Activated CD8-positive, alpha-beta T cell treated with anti-CD3 and anti-CD28 coated beads, Interleukin-2, amount 10 ng/mL, durations not matched to agents 7 days and 5 days (primary cell): ENCODE results near the gene OPN3. TPM values are rescaled to one million over a fixed set of nuclear protein-coding genes. Genes with fewer than 3 reads are reported as not detected.

Source experiments
- ATAC-seq: fragments of 150-1000 bp; cut with Tn5 transposase; one replicate; pipeline ENCODE4 v1.10.0; 2021; ENCODE audit warnings: moderate library complexity
- CTCF ChIA-PET: fragments of 350-600 bp; sonication (Branson Sonifier 250); formaldehyde crosslinking; loops from one replicate; lab custom pipeline; 2021; ENCODE audit warnings: antibody characterized with exemption; lab: Charles Lee
- POLR2A ChIA-PET: fragments of 350-600 bp; sonication (Branson Sonifier 250); formaldehyde crosslinking; loops from one replicate; lab custom pipeline; 2021; ENCODE audit warnings: antibody characterized with exemption; lab: Charles Lee
- DNase-seq: peaks from one replicate; pipeline ENCODE4 v3.0.0-alpha.2; 2020
- H3K27ac Mint-ChIP-seq: one replicate; pipeline ENCODE4 v1.8.0; 2021; ENCODE audit warnings: mild to moderate bottlenecking, mixed read lengths
- H3K27me3 Mint-ChIP-seq: one replicate; pipeline ENCODE4 v1.8.0; 2021; ENCODE audit warnings: low read depth, mixed read lengths
- H3K36me3 Mint-ChIP-seq: one replicate; pipeline ENCODE4 v1.8.0; 2021; ENCODE audit warnings: low read depth, mixed read lengths
- H3K4me1 Mint-ChIP-seq: one replicate; pipeline ENCODE4 v1.8.0; 2021; ENCODE audit warnings: low read depth, mixed read lengths
- H3K4me3 Mint-ChIP-seq: one replicate; pipeline ENCODE4 v1.8.0; 2021; ENCODE audit warnings: mild to moderate bottlenecking, mixed read lengths
- H3K9me3 Mint-ChIP-seq: one replicate; pipeline ENCODE4 v1.8.0; 2022; ENCODE audit warnings: mixed read lengths; ENCODE audit not compliant: insufficient read depth
- total RNA-seq, 2 experiments: library from RNA; stranded (reverse); gene quantifications; one replicate each; pipeline ENCODE4 v1.2.3, GENCODE V29; 2021

The OPN3 gene
- total RNA-seq, 2 experiments from 2014 or later: 15.2 to 15.9 TPM

- ATAC-seq: no peak
Observed at GRCh38 chr1:241603731-241604245, 36.4 kb downstream of the OPN3 start.

GRCh38 chr1:241600496-241600901, 39.7 kb downstream of the OPN3 start:
- ATAC-seq: no peak
- no peak for DNase-seq
- ChIA-PET POLR2A (no interaction called here), CTCF (interaction anchor here (1.0 kb wide), 1 partner anchor 10 kb away, joined by 3 read pairs; no protein-coding TSS in a partner anchor)
- Mint-ChIP-seq H3K27ac (no peak overlapping the region), H3K27me3 (no peaks in the 10 kb centered on the region), H3K36me3 (peaks cover 5% of the 10 kb centered on the region), H3K4me1 (no peaks in the 10 kb centered on the region), H3K4me3 (no peak overlapping the region), H3K9me3 (no peaks in the 10 kb centered on the region)

More at GRCh38 chr1:241603731-241604245, 36.4 kb downstream of the OPN3 start:
- DNase-seq: no peak
- H3K27ac Mint-ChIP-seq: no peak overlapping the region
- ChIA-PET POLR2A (no interaction called here), CTCF (no interaction called here)
- H3K4me3 Mint-ChIP-seq: no peak overlapping the region
- H3K4me1 Mint-ChIP-seq: no peaks in the 10 kb centered on the region
- no peaks in the 10 kb centered on the region for H3K9me3 Mint-ChIP-seq
- H3K36me3 Mint-ChIP-seq: peaks cover 5% of the 10 kb centered on the region
- no peaks in the 10 kb centered on the region for H3K27me3 Mint-ChIP-seq

- ATAC-seq (no peak), DNase-seq (no peak)
- H3K36me3 Mint-ChIP-seq: peaks cover 9% of the 10 kb centered on the region
- H3K27me3 Mint-ChIP-seq: no peaks in the 10 kb centered on the region
- no peaks in the 10 kb centered on the region for H3K4me1 Mint-ChIP-seq
- CTCF ChIA-PET: interaction anchor here (0.9 to 1.2 kb wide), 2 partner anchors 8 to 230 kb away, joined by 3 read pairs; no protein-coding TSS in a partner anchor
- no peak overlapping the region for H3K27ac Mint-ChIP-seq
- H3K9me3 Mint-ChIP-seq: no peaks in the 10 kb centered on the region
- POLR2A ChIA-PET: no interaction called here
- no peak overlapping the region for H3K4me3 Mint-ChIP-seq
Observed at GRCh38 chr1:241598249-241598648, 41.9 kb downstream of the OPN3 start.

- no peak overlapping the region for H3K27ac Mint-ChIP-seq
- H3K4me3 Mint-ChIP-seq: no peak overlapping the region
- peaks cover 6% of the 10 kb centered on the region for H3K36me3 Mint-ChIP-seq
- ATAC-seq (no peak), DNase-seq (no peak)
- no peaks in the 10 kb centered on the region for H3K9me3 Mint-ChIP-seq
- H3K27me3 Mint-ChIP-seq: no peaks in the 10 kb centered on the region
- POLR2A ChIA-PET: no interaction called here
- CTCF ChIA-PET: interaction anchor here (0.7 kb wide), 1 partner anchor 15 kb away, joined by 3 read pairs; no protein-coding TSS in a partner anchor
- H3K4me1 Mint-ChIP-seq: no peaks in the 10 kb centered on the region
Observed at GRCh38 chr1:241596633-241597032, 43.5 kb downstream of the OPN3 start.

GRCh38 chr1:241593186-241593585, 47.0 kb downstream of the OPN3 start:
- Mint-ChIP-seq H3K9me3 (no peaks in the 10 kb centered on the region), H3K4me1 (no peaks in the 10 kb centered on the region), H3K27me3 (no peaks in the 10 kb centered on the region), H3K27ac (no peak overlapping the region), H3K36me3 (peaks cover 6% of the 10 kb centered on the region), H3K4me3 (no peak overlapping the region)
- CTCF ChIA-PET: no interaction called here
- POLR2A ChIA-PET: no interaction called here
- ATAC-seq (no peak), DNase-seq (no peak)

- Mint-ChIP-seq H3K4me3 (no peak overlapping the region), H3K27me3 (no peaks in the 10 kb centered on the region), H3K27ac (no peak overlapping the region), H3K4me1 (no peaks in the 10 kb centered on the region), H3K9me3 (no peaks in the 10 kb centered on the region), H3K36me3 (peaks cover 6% of the 10 kb centered on the region)
- ChIA-PET CTCF (no interaction called here), POLR2A (no interaction called here)
- DNase-seq (no peak), ATAC-seq (no peak)
Observed at GRCh38 chr1:241592273-241592958, 47.8 kb downstream of the OPN3 start.

GRCh38 chr1:241591736-241592135, 48.4 kb downstream of the OPN3 start:
- no peak for DNase-seq
- H3K27me3 Mint-ChIP-seq: no peaks in the 10 kb centered on the region
- POLR2A ChIA-PET: no interaction called here
- peaks cover 6% of the 10 kb centered on the region for H3K36me3 Mint-ChIP-seq
- H3K4me1 Mint-ChIP-seq: no peaks in the 10 kb centered on the region
- no peak overlapping the region for H3K27ac Mint-ChIP-seq
- no peak for ATAC-seq
- CTCF ChIA-PET: interaction anchor here (1.4 kb wide), 1 partner anchor 19 kb away, joined by 7 read pairs; no protein-coding TSS in a partner anchor
- H3K4me3 Mint-ChIP-seq: no peak overlapping the region
- no peaks in the 10 kb centered on the region for H3K9me3 Mint-ChIP-seq

- no peak for DNase-seq
- no peak overlapping the region for H3K4me3 Mint-ChIP-seq
- CTCF ChIA-PET: interaction anchor here (1.4 kb wide), 1 partner anchor 20 kb away, joined by 7 read pairs; no protein-coding TSS in a partner anchor
Observed at GRCh38 chr1:241591317-241591716, 48.9 kb downstream of the OPN3 start.

GRCh38 chr1:241590719-241591118, 49.5 kb downstream of the OPN3 start:
- no peaks in the 10 kb centered on the region for H3K4me1 Mint-ChIP-seq
- CTCF ChIA-PET: interaction anchor here (1.4 kb wide), 1 partner anchor 20 kb away, joined by 7 read pairs; no protein-coding TSS in a partner anchor

More at GRCh38 chr1:241591317-241591716, 48.9 kb downstream of the OPN3 start:
- Mint-ChIP-seq H3K4me1 (no peaks in the 10 kb centered on the region), H3K9me3 (no peaks in the 10 kb centered on the region), H3K27me3 (no peaks in the 10 kb centered on the region), H3K27ac (no peak overlapping the region), H3K36me3 (peaks cover 6% of the 10 kb centered on the region)
- no peak for ATAC-seq
- POLR2A ChIA-PET: no interaction called here

GRCh38 chr1:241589521-241589920, 50.6 kb downstream of the OPN3 start:
- ChIA-PET CTCF (no interaction called here), POLR2A (no interaction called here)
- Mint-ChIP-seq H3K4me1 (no peaks in the 10 kb centered on the region), H3K27ac (no peak overlapping the region), H3K9me3 (no peaks in the 10 kb centered on the region), H3K4me3 (no peak overlapping the region), H3K27me3 (no peaks in the 10 kb centered on the region), H3K36me3 (peaks cover 2% of the 10 kb centered on the region)
- no peak for DNase-seq
- no peak for ATAC-seq

More at GRCh38 chr1:241590719-241591118, 49.5 kb downstream of the OPN3 start:
- H3K9me3 Mint-ChIP-seq: no peaks in the 10 kb centered on the region
- H3K27ac Mint-ChIP-seq: no peak overlapping the region
- DNase-seq (no peak), ATAC-seq (no peak)
- peaks cover 6% of the 10 kb centered on the region for H3K36me3 Mint-ChIP-seq
- H3K27me3 Mint-ChIP-seq: no peaks in the 10 kb centered on the region
- H3K4me3 Mint-ChIP-seq: no peak overlapping the region
- POLR2A ChIA-PET: no interaction called here

GRCh38 chr1:241586905-241587512, 53.2 kb downstream of the OPN3 start:
- no peak for DNase-seq
- CTCF ChIA-PET: no interaction called here
- no peaks in the 10 kb centered on the region for H3K4me1 Mint-ChIP-seq
- no peaks in the 10 kb centered on the region for H3K27me3 Mint-ChIP-seq
- H3K27ac Mint-ChIP-seq: no peak overlapping the region
- no peaks in the 10 kb centered on the region for H3K9me3 Mint-ChIP-seq
- POLR2A ChIA-PET: no interaction called here
- no peak overlapping the region for H3K4me3 Mint-ChIP-seq
- H3K36me3 Mint-ChIP-seq: no peaks in the 10 kb centered on the region
- ATAC-seq: no peak

GRCh38 chr1:241582921-241583321, 57.2 kb downstream of the OPN3 start:
- H3K27me3 Mint-ChIP-seq: no peaks in the 10 kb centered on the region
- CTCF ChIA-PET: no interaction called here
- no peaks in the 10 kb centered on the region for H3K36me3 Mint-ChIP-seq
- no peak overlapping the region for H3K27ac Mint-ChIP-seq
- DNase-seq: no peak
- POLR2A ChIA-PET: no interaction called here
- no peak for ATAC-seq
- no peak overlapping the region for H3K4me3 Mint-ChIP-seq
- no peaks in the 10 kb centered on the region for H3K4me1 Mint-ChIP-seq
- no peaks in the 10 kb centered on the region for H3K9me3 Mint-ChIP-seq
